HL-60/S4 treated with phorbol 12-myristate 13-acetate at 8.2 ng/mL for 4 days and 3 days (cell line): ENCODE data around the gene DNAAF3.

Experiments used
- in situ Hi-C: fragments of 300-500 bp; cut with MboI; formaldehyde crosslinking; loops from 2 replicates; pipeline ENCODE4 v1.15.0; 2022; ENCODE audit warnings: low sequenced_read_pairs

The DNAAF3 gene

GRCh38 chr19:55116859-55117662, 49.4 kb downstream of the DNAAF3 start, which contains the start of gene PPP1R12C:
TSS of gene PPP1R12C (minus strand) at chr19:55117637. CDS start at chr19:55117543, 94 bp downstream.
- in situ Hi-C loops, result no loop called here

DNA sequence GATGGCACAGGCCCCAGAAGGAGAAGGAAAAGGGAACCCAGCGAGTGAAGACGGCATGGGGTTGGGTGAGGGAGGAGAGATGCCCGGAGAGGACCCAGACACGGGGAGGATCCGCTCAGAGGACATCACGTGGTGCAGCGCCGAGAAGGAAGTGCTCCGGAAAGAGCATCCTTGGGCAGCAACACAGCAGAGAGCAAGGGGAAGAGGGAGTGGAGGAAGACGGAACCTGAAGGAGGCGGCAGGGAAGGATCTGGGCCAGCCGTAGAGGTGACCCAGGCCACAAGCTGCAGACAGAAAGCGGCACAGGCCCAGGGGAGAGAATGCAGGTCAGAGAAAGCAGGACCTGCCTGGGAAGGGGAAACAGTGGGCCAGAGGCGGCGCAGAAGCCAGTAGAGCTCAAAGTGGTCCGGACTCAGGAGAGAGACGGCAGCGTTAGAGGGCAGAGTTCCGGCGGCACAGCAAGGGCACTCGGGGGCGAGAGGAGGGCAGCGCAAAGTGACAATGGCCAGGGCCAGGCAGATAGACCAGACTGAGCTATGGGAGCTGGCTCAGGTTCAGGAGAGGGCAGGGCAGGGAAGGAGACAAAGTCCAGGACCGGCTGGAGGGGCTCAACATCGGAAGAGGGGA, 50.1 kb downstream of the DNAAF3 start:
- in situ Hi-C loops, result no loop called here

- in situ Hi-C loops, result no loop called here
Measured at GRCh38 chr19:55115446-55116065, 50.9 kb downstream of the DNAAF3 start.

- in situ Hi-C loops, result no loop called here
Measured at GRCh38 chr19:55114566-55115145, 51.8 kb downstream of the DNAAF3 start.

DNA sequence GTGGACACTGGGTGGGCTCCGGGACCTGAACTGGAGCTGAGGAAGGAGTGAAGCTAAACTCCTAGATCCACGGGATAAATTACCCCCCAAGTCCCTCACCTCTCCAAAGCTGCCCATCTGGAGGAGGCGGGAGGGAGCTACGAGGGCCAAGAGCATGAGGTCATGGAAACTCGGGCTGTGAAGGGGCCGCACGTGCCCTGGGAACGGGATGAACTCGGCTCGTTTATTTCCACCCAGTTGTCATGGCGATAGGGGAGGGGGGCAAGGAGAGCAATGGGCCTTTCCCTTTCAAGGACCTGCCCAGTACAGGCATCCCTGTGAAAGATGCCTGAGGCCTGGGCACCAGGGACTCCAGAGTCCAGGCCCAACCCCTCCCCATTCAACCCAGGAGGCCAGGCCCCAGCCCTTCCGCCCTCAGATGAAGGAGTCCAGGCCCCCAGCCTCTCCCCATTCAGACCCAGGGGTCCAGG, 52.8 kb downstream of the DNAAF3 start:
- in situ Hi-C loops, result no loop called here

- in situ Hi-C loops, result no loop called here
Measured at GRCh38 chr19:55112777-55113569, 53.4 kb downstream of the DNAAF3 start.

GRCh38 chr19:55112246-55112776, 54.1 kb downstream of the DNAAF3 start:
- in situ Hi-C loops, result no loop called here

DNA sequence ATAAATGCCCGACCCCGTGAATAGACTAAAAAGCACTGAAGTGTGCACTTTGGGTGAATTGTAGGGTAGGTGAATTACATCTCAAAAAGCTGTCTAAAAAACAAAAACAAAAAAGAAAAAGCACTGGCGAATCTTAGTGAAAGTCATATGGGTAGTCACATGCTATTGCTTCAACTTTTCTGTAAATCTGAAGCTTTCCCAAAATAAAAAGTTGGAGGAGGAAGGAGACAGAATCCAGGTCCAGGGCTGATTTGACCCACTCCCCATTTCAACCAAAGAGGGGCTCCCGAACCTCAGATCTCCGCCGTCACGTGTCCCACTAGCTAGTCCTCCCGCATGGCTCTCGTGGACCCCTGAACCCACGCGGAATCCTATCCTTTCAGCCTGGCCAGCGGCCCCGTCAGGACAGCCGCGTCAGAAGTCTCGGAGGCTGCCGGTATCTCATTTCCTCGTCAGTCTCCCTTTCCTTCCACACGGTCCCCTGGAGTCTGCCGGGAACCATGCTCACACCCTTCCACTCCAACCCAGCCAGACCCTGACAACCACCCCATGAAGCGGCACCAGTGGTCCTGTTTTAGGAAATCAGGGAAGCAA, 55.1 kb downstream of the DNAAF3 start:
- in situ Hi-C loops, result no loop called here

DNA sequence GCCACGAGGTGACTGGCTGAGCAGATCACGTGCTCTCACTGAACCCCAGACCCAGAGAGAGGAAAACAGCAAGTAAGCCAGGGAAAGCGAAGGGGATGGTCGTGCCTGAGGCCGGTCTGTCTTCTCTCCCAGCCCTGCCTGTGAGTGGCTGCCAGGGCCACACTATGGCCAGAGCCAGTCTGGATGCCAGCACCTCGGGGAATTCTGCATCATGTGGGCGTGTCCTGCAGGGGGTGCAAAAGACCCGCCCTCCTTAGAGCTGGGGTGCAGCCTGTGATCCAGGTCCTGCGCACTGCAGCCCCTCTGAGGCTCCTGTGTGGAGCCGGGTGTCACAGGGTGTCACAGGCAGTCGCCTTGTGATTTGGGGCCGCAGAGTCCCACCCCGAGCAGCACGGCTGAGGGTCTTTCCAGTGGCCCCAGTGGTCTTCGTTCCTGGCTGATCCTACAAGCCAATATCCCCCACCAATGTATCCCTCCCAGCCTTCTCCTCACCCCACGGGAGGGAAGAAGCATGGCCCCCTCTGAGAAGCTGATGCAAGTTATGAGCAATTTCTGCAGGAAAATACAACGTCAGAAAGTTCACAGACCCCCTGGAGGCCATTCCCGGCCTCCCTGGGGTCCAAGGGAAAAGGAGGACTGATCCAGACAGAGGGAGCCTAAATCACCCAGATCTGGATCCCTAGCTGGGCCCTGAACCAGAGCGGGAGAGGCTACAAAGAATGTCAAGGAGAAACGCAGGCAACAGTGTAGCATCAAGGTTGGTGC, 56.7 kb downstream of the DNAAF3 start:
- in situ Hi-C loops, result no loop called here
